B cell (primary cell): ENCODE data around the gene PDE4B. TPM values are rescaled to one million over a fixed set of nuclear protein-coding genes. Genes with fewer than 3 reads are reported as not detected.

ENCODE experiments used
- ATAC-seq: fragments of 200-7000 bp; cut with Tn5 transposase; one replicate; pipeline ENCODE4 v1.10.0; 2021; ENCODE audit warnings: low read depth, mild to moderate bottlenecking, moderate number of reproducible peaks, moderate library complexity
- CTCF ChIA-PET: fragments of 350-600 bp; sonication (Branson Sonifier 250); formaldehyde crosslinking; loops from one replicate; lab custom pipeline; 2021; ENCODE audit warnings: antibody characterized with exemption, inconsistent platforms; lab: Charles Lee
- POLR2A ChIA-PET: fragments of 350-600 bp; sonication (Branson Sonifier 250); formaldehyde crosslinking; loops from one replicate; lab custom pipeline; 2021; ENCODE audit warnings: antibody characterized with exemption; lab: Charles Lee
- DNase-seq: peaks from one replicate; pipeline ENCODE4 v3.0.0; 2013
- H2AFZ ChIP-seq: 2 replicates; pipeline ENCODE4 v1.6.1; 2012; ENCODE audit warnings: mild to moderate bottlenecking, low read depth, low read length; ENCODE audit not compliant: insufficient read depth, poor library complexity, severe bottlenecking
- H3K27ac ChIP-seq, 2 donors: 1 replicate in 1 of 2; 2 replicates in 1 of 2; pipeline ENCODE4 v1.5.1; 2012 to 2013; ENCODE audit warnings: low read length in 2 of 2, mild to moderate bottlenecking in 2 of 2, moderate library complexity in 1 of 2
- H3K27me3 ChIP-seq, 4 experiments: fragments of 200-600 bp in 1 of 4; sonication (generic) in 1 of 4; replicated peaks in 1 of 4; 1 replicate in 2 of 4; 2 replicates in 2 of 4; pipeline versions ENCODE4 v1.6.1 to v1.7.0; 2013 to 2016; ENCODE audit warnings: low read length in 3 of 4, mild to moderate bottlenecking in 2 of 4, mixed read lengths in 1 of 4, moderate library complexity in 1 of 4; ENCODE audit not compliant: insufficient read depth in 4 of 4, control insufficient read depth in 3 of 4; ENCODE audit errors: control extremely low read depth in 1 of 4
- H3K36me3 ChIP-seq, 2 experiments: replicated peaks in 1 of 2; 1 replicate in 1 of 2; 2 replicates in 1 of 2; pipeline versions ENCODE4 v1.6.1 to v1.7.1; 2013; ENCODE audit warnings: low read length in 1 of 2; ENCODE audit not compliant: insufficient read depth in 2 of 2, control insufficient read depth in 1 of 2; ENCODE audit errors: control extremely low read depth in 1 of 2, extremely low read depth in 1 of 2
- H3K4me1 ChIP-seq, 2 donors: fragments of 200-600 bp in 1 of 2; sonication (generic) in 1 of 2; 1 replicate in 1 of 2; 2 replicates in 1 of 2; pipeline versions ENCODE4 v1.5.1 to v1.6.1; 2013 to 2017; ENCODE audit warnings: low read length in 2 of 2; ENCODE audit not compliant: control insufficient read depth in 2 of 2, insufficient read depth in 2 of 2
- H3K4me2 ChIP-seq: replicated peaks from 2 replicates; pipeline ENCODE3; 2012; ENCODE audit warnings: mild to moderate bottlenecking, low read depth, low read length; ENCODE audit not compliant: poor library complexity, severe bottlenecking
- H3K4me3 ChIP-seq, 5 experiments: fragments of 200-600 bp in 1 of 5; sonication (generic) in 1 of 5; 1 replicate in 3 of 5; 2 replicates in 2 of 5; pipeline versions ENCODE4 v1.5.1 to v1.7.0; 2011 to 2016; ENCODE audit warnings: low read length in 4 of 5, mild to moderate bottlenecking in 4 of 5, low read depth in 2 of 5, control low read depth in 1 of 5, moderate library complexity in 1 of 5; ENCODE audit not compliant: insufficient read depth in 1 of 5; ENCODE audit errors: control extremely low read depth in 1 of 5, extremely low read depth in 1 of 5
- H3K79me2 ChIP-seq: fragments of 200-600 bp; sonication (generic); one replicate; pipeline ENCODE4 v1.6.0; 2016; ENCODE audit warnings: low read length; ENCODE audit not compliant: control insufficient read depth, insufficient read depth
- H3K9ac ChIP-seq: fragments of 200-600 bp; sonication (generic); 2 replicates; pipeline ENCODE4 v1.6.1; 2017; ENCODE audit warnings: mild to moderate bottlenecking, low read length, moderate library complexity
- H3K9me3 ChIP-seq, 3 donors: one replicate each; pipeline versions ENCODE4 v1.6.1 to v1.7.1; 2013; ENCODE audit warnings: low read length in 2 of 3; ENCODE audit not compliant: control insufficient read depth in 2 of 3, insufficient read depth in 1 of 3; ENCODE audit errors: control extremely low read depth in 1 of 3
- H4K20me1 ChIP-seq: 2 replicates; pipeline ENCODE4 v1.6.0; 2012; ENCODE audit warnings: mild to moderate bottlenecking, low read length; ENCODE audit not compliant: insufficient read depth, control insufficient read depth, poor library complexity, severe bottlenecking
- H3K27ac Mint-ChIP-seq: one replicate; pipeline ENCODE4 v1.8.0; 2021; ENCODE audit warnings: mixed read lengths
- H3K27me3 Mint-ChIP-seq: one replicate; pipeline ENCODE4 v1.8.0; 2021; ENCODE audit warnings: mixed read lengths
- H3K4me1 Mint-ChIP-seq: one replicate; pipeline ENCODE4 v1.8.0; 2021; ENCODE audit warnings: mixed read lengths
- H3K4me3 Mint-ChIP-seq: one replicate; pipeline ENCODE4 v1.8.0; 2021; ENCODE audit warnings: mixed read lengths
- H3K9me3 Mint-ChIP-seq: one replicate; pipeline ENCODE4 v1.8.0; 2022; ENCODE audit warnings: mixed read lengths; ENCODE audit not compliant: insufficient read depth
- CTCF ChIP-seq: fragments of 200-600 bp; IDR thresholded peaks from one replicate; pipeline ENCODE4 v1.8.0; 2022; ENCODE audit warnings: antibody characterized with exemption, mild to moderate bottlenecking
- EZH2 ChIP-seq: IDR thresholded peaks from 2 replicates; pipeline ENCODE4 v1.6.1; 2012; ENCODE audit warnings: borderline replicate concordance, low read depth, mild to moderate bottlenecking, moderate library complexity, low read length; ENCODE audit not compliant: insufficient read depth, poor library complexity, severe bottlenecking
- WGBS: methylation state at CpG from one replicate; pipeline ENCODE4 v1.1.5; 2013; ENCODE audit warnings: missing lambda C conversion rate; ENCODE audit not compliant: insufficient coverage; 5-methylcytosine and 5-hydroxymethylcytosine counted together
- intact Hi-C: fragments of 100-400 bp; cut with micrococcal nuclease; formaldehyde crosslinking; loops from one replicate; pipeline ENCODE4 v1.10.0; 2022
- polyA plus RNA-seq: library from polyadenylated mRNA; depleted of rRNA; stranded (reverse); fragments of >200 nt; gene quantifications from 2 replicates; pipeline ENCODE4 v1.2.3, GENCODE V29; 2012
- total RNA-seq, 2 donors: library from RNA; stranded (reverse); fragments of 120-200 nt in 1 of 2; gene quantifications; 1 replicate in 1 of 2; 2 replicates in 1 of 2; pipeline versions ENCODE4 v1.2.3 to v1.2.4, GENCODE V29; 2013 to 2022

Gene PDE4B
- total and polyA plus RNA-seq, 2 donors (not counting 1 experiment from before 2014, with no cell fraction given), result 63.7 to 242 TPM

DNA sequence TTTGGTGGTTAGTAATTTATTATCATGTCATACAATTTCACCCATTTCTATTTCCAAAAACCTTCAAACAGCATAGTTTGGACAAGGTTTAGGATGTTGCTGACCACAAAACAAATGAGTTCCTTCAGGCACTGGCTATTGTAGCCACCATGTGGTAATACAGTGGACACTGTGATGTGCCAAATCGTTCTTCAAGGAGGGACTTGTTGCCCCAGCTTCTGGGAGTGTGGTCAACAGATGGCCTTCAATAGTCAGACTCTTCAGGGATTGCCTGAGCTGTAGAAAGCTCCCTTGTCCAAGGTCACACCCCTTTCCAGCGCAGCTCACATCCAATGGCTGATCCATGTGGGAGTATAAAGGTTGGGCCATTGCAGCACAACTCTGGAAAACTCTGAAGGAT lies 2.6 kb downstream of the PDE4B start:
- POLR2A ChIA-PET, result no interaction called here
- Histone ChIP-seq H4K20me1 (no peaks in the 10 kb centered on the region), H3K4me1 (no peaks in the 10 kb centered on the region), H3K27me3 (peaks cover 0 to 18% (median 6%) of the 10 kb centered on the region in 4 experiments), H3K9ac (no peak overlapping the region), H3K4me3 (no peak overlapping the region), H3K79me2 (no peaks in the 10 kb centered on the region), H2AFZ (no peak overlapping the region), H3K9me3 (peaks cover 0 to 13% (median 0%) of the 10 kb centered on the region in 3 donors), H3K4me2 (no peak overlapping the region), H3K36me3 (no peaks in the 10 kb centered on the region), H3K27ac (no peak overlapping the region)
- Mint-ChIP-seq H3K4me1 (no peaks in the 10 kb centered on the region), H3K27me3 (peaks cover 42% of the 10 kb centered on the region), H3K9me3 (no peaks in the 10 kb centered on the region), H3K27ac (no peak overlapping the region), H3K4me3 (no peak overlapping the region)
- intact Hi-C loops, result no loop called here
- 88% methylated on average over 1 of the region's 2 CpGs for WGBS
- CTCF ChIA-PET, result no interaction called here
- ATAC-seq, result no peak
- no peak for DNase-seq
- TF ChIP-seq CTCF (no peak), EZH2 (no peak)

DNA sequence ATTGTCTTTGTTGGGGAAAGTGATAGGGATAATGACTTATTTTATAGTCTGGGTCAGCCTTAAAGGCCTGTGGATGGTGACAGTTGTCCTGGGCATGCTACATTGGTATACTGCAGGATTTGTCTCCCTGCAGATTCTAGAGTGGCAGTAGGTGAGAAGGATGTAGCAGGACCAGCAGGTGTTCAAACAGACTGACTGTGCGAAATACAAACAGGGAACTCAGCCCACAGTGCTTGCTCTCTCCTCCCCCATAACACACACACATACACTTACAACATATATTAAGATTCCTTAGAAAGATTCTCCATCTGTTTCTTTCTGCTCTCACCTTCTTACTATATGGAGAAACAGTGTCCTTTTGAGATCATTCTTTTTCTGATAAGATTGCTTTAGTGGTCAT lies 6.9 kb downstream of the PDE4B start:
- Mint-ChIP-seq H3K4me1 (no peaks in the 10 kb centered on the region), H3K27me3 (peaks cover 11% of the 10 kb centered on the region), H3K27ac (no peak overlapping the region), H3K4me3 (no peak overlapping the region), H3K9me3 (no peaks in the 10 kb centered on the region)
- Histone ChIP-seq H3K27ac (no peak overlapping the region), H4K20me1 (no peaks in the 10 kb centered on the region), H3K36me3 (no peaks in the 10 kb centered on the region), H3K27me3 (peaks cover 0 to 4% (median 0%) of the 10 kb centered on the region in 4 experiments), H3K9ac (no peak overlapping the region), H3K79me2 (no peaks in the 10 kb centered on the region), H3K4me3 (no peak overlapping the region), H3K4me1 (no peaks in the 10 kb centered on the region), H3K9me3 (peaks cover 0 to 1% (median 0%) of the 10 kb centered on the region in 3 donors), H3K4me2 (no peak overlapping the region), H2AFZ (no peak overlapping the region)
- TF ChIP-seq EZH2 (no peak), CTCF (no peak)
- intact Hi-C loops, result no loop called here
- ChIA-PET CTCF (no interaction called here), POLR2A (no interaction called here)
- WGBS, result no CpG with 5 or more reads among the region's 1 CpG
- no peak for ATAC-seq
- no peak for DNase-seq
